DOHH2 (cell line): Measurements from ENCODE around the gene MAJIN.

Source experiments
- CTCF ChIP-seq: fragments of 200-600 bp; sonication (generic); IDR thresholded peaks from one replicate; pipeline ENCODE4 v1.5.1; 2014; ENCODE audit warnings: antibody characterized with exemption, mild to moderate bottlenecking, low read depth, low read length; ENCODE audit not compliant: poor library complexity, severe bottlenecking
- EZH2phosphoT487 ChIP-seq: fragments of 200-600 bp; sonication (generic); IDR thresholded peaks from 2 replicates; pipeline ENCODE4 v1.6.1; 2017; ENCODE audit warnings: borderline replicate concordance, mild to moderate bottlenecking, antibody characterized with exemption, low read length, moderate library complexity, mixed read lengths

- TF ChIP-seq CTCF (no peak), EZH2phosphoT487 (no peak)
Measured at GRCh38 chr11:64931290-64931689, 40.6 kb downstream of the MAJIN start.
